BE2C (cell line): ENCODE data around the gene NFIX.

Source experiments
- DNase-seq: peaks from one replicate; pipeline ENCODE4 v3.0.0-alpha.2; 2020
- H3K27me3 ChIP-seq: fragments of 250-450 bp; sonication (Bioruptor Pico); 2 replicates; pipeline ENCODE4 v1.5.1; 2020; ENCODE audit warnings: mild to moderate bottlenecking
- H3K36me3 ChIP-seq: fragments of 250-450 bp; sonication (Bioruptor Pico); 2 replicates; pipeline ENCODE4 v1.5.1; 2020; ENCODE audit warnings: mild to moderate bottlenecking
- H3K4me1 ChIP-seq: fragments of 250-450 bp; sonication (Bioruptor Pico); 2 replicates; pipeline ENCODE4 v1.5.1; 2020
- H3K4me3 ChIP-seq: 2 replicates; pipeline ENCODE4 v1.5.1; 2011; ENCODE audit warnings: low read depth, low read length
- H3K9me3 ChIP-seq: fragments of 250-450 bp; sonication (Bioruptor Pico); 2 replicates; pipeline ENCODE4 v1.5.1; 2020
- CTCF ChIP-seq: IDR thresholded peaks from 2 replicates; pipeline ENCODE4 v1.5.1; 2012; ENCODE audit warnings: mild to moderate bottlenecking, low read depth, low read length

NFIX gene

DNA sequence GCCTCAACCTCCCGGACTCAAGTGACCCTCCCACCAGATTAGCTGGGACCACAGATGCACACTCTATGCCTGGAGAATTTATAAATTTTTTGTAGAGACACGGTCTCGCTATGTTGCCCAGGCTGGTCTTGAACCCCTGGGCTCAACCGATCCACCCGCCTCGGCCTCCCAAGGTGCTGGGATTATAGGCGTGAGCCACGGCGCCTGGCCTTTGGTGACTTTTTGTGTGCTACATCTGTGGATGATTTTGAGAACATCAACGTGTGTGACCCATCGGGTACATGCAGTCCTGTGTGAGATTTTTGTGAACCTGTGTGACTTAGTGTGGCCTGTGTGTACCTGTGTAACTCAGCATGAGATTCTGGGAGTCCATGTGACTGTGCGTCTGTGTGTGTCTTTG, 8.5 kb upstream of the NFIX start:
- H3K4me3 ChIP-seq = no peak overlapping the region
- H3K27me3 ChIP-seq = no peaks in the 10 kb centered on the region
- no peaks in the 10 kb centered on the region; the same call in 1 of the 2 replicates for H3K4me1 ChIP-seq
- no peak for TF ChIP-seq CTCF
- H3K36me3 ChIP-seq = no peaks in the 10 kb centered on the region
- DNase-seq = no peak
- H3K9me3 ChIP-seq = no peaks in the 10 kb centered on the region

GRCh38 chr19:12987190-12987589, 8.1 kb upstream of the NFIX start:
- TF ChIP-seq CTCF = no peak
- DNase-seq = no peak
- Histone ChIP-seq H3K9me3 (no peaks in the 10 kb centered on the region), H3K4me1 (no peaks in the 10 kb centered on the region; the same call in 1 of the 2 replicates), H3K27me3 (no peaks in the 10 kb centered on the region), H3K4me3 (no peak overlapping the region), H3K36me3 (no peaks in the 10 kb centered on the region)

GRCh38 chr19:12987781-12988180, 7.5 kb upstream of the NFIX start:
- Histone ChIP-seq H3K36me3 (no peaks in the 10 kb centered on the region), H3K9me3 (no peaks in the 10 kb centered on the region), H3K27me3 (no peaks in the 10 kb centered on the region), H3K4me1 (no peaks in the 10 kb centered on the region; the same call in 1 of the 2 replicates), H3K4me3 (no peak overlapping the region)
- TF ChIP-seq CTCF = no peak
- DNase-seq = no peak

- TF ChIP-seq CTCF = no peak
- Histone ChIP-seq H3K4me3 (no peak overlapping the region), H3K9me3 (no peaks in the 10 kb centered on the region), H3K4me1 (no peaks in the 10 kb centered on the region; the same call in 1 of the 2 replicates), H3K36me3 (no peaks in the 10 kb centered on the region), H3K27me3 (no peaks in the 10 kb centered on the region)
- no peak for DNase-seq
These were observed 4.8 kb upstream of the NFIX start for GRCh38 chr19:12990431-12990830.

DNA sequence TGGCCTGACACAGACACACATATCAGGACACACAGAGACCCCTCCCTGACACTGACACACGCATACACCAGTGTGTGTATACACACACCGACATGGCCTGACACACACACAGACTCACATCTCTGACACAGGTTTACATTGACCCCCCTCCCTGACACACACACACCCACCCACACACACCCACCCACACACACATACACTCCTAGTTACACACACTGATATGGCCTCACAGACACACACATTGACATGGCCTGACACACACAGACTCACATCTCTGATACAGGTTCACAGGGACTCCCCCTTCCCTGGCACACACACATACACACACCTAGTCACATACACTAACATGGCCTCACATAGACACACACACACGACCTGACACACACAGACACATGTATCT, 4.4 kb upstream of the NFIX start:
- no peak overlapping the region for H3K4me3 ChIP-seq
- no peaks in the 10 kb centered on the region for H3K36me3 ChIP-seq
- no peaks in the 10 kb centered on the region for H3K4me1 ChIP-seq
- DNase-seq = no peak
- H3K9me3 ChIP-seq = no peaks in the 10 kb centered on the region
- TF ChIP-seq CTCF = no peak
- no peaks in the 10 kb centered on the region for H3K27me3 ChIP-seq

DNA sequence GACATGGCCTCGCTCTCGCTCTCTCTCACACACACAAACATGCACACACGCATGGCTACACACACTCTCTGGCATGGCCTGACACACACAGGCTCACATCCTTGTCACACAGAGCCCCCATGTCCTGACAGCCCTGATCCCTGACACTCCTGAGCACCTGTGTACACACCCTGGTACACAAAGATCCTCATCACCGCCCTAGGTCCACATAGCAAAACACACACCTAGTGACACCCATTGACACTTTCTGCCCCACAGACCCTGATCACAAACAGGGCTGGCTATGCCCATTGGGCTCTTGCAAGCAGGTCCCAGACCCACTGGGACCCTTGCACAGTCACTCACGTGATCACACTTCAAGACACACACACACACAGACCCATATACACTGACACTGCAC, 4.0 kb upstream of the NFIX start:
- H3K4me1 ChIP-seq = no peaks in the 10 kb centered on the region
- no peaks in the 10 kb centered on the region for H3K9me3 ChIP-seq
- DNase-seq = no peak
- H3K27me3 ChIP-seq = no peaks in the 10 kb centered on the region
- H3K36me3 ChIP-seq = no peaks in the 10 kb centered on the region
- H3K4me3 ChIP-seq = no peak overlapping the region
- TF ChIP-seq CTCF = no peak
